HG02884 (cell line): ENCODE results near the gene SPECC1.

Source experiments
- ATAC-seq: cut with Tn5 transposase; IDR thresholded peaks from one replicate; pipeline ENCODE4 v1.9.1; 2021; ENCODE audit warnings: mild to moderate bottlenecking, moderate library complexity; ENCODE audit not compliant: unreplicated experiment

The SPECC1 gene

GRCh38 chr17:20264996-20265395 lies 255.8 kb downstream of the SPECC1 start:
- no peak for ATAC-seq

GRCh38 chr17:20266806-20267458 lies 257.8 kb downstream of the SPECC1 start:
- ATAC-seq = no peak

- ATAC-seq = no peak
These were observed 258.3 kb downstream of the SPECC1 start for GRCh38 chr17:20267459-20267842.

GRCh38 chr17:20270369-20270768 lies 261.2 kb downstream of the SPECC1 start:
- no peak for ATAC-seq

- no peak for ATAC-seq
These were observed 262.0 kb downstream of the SPECC1 start for GRCh38 chr17:20271011-20271610.

GRCh38 chr17:20273741-20274500 lies 264.8 kb downstream of the SPECC1 start:
- ATAC-seq = no peak

- ATAC-seq = no peak
These were observed 266.5 kb downstream of the SPECC1 start for GRCh38 chr17:20275653-20276052.

GRCh38 chr17:20276421-20276820 lies 267.3 kb downstream of the SPECC1 start:
- no peak for ATAC-seq

GRCh38 chr17:20278805-20279204 lies 269.6 kb downstream of the SPECC1 start:
- ATAC-seq = no peak

GRCh38 chr17:20279631-20280030 lies 270.5 kb downstream of the SPECC1 start:
- ATAC-seq = no peak

GRCh38 chr17:20280051-20280450 lies 270.9 kb downstream of the SPECC1 start:
- no peak for ATAC-seq

GRCh38 chr17:20280851-20281250 lies 271.7 kb downstream of the SPECC1 start:
- ATAC-seq = no peak

GRCh38 chr17:20281860-20282259 lies 272.7 kb downstream of the SPECC1 start:
- ATAC-seq = no peak

GRCh38 chr17:20282526-20283308 lies 273.6 kb downstream of the SPECC1 start:
- no peak for ATAC-seq

GRCh38 chr17:20284022-20284421 lies 274.9 kb downstream of the SPECC1 start:
- no peak for ATAC-seq

- no peak for ATAC-seq
These were observed 275.6 kb downstream of the SPECC1 start for GRCh38 chr17:20284570-20285295.

- no peak for ATAC-seq
These were observed 280.8 kb downstream of the SPECC1 start for GRCh38 chr17:20289984-20290383.

- ATAC-seq = no peak
These were observed 282.7 kb downstream of the SPECC1 start for GRCh38 chr17:20291853-20292252.

- no peak for ATAC-seq
These were observed 284.3 kb downstream of the SPECC1 start for GRCh38 chr17:20293501-20293900.

- no peak for ATAC-seq
These were observed 285.0 kb downstream of the SPECC1 start for GRCh38 chr17:20294120-20294519.

- no peak for ATAC-seq
These were observed 289.9 kb downstream of the SPECC1 start for GRCh38 chr17:20299013-20299412.
